LNCAP (cell line): ENCODE measurements around the gene CBX6.

Experiments
- CTCF ChIP-seq: fragments of 450-650 bp; IDR thresholded peaks from 2 replicates; pipeline ENCODE4 v1.5.1; 2017; ENCODE audit warnings: mild to moderate bottlenecking

Gene CBX6

GRCh38 chr22:38867124-38867455 is 4.9 kb downstream of the CBX6 start:
- no peak for TF ChIP-seq CTCF

- TF ChIP-seq CTCF, result no peak
Observed at GRCh38 chr22:38866399-38867123, 5.5 kb downstream of the CBX6 start.

- no peak for TF ChIP-seq CTCF
Observed at GRCh38 chr22:38866024-38866398, 6.0 kb downstream of the CBX6 start.

- TF ChIP-seq CTCF, result no peak
Observed at GRCh38 chr22:38865201-38866023, 6.6 kb downstream of the CBX6 start.

- TF ChIP-seq CTCF, result no peak
Observed at GRCh38 chr22:38864361-38865191, 7.4 kb downstream of the CBX6 start.

- TF ChIP-seq CTCF, result no peak
Observed at GRCh38 chr22:38863531-38864131, 8.4 kb downstream of the CBX6 start.
